K562 (cell line): ENCODE data around the gene CPED1. TPM values are rescaled to one million over a fixed set of nuclear protein-coding genes. Genes with fewer than 3 reads are reported as not detected.

Experiments used
- C11orf30 ChIP-seq: fragments of 450-650 bp; IDR thresholded peaks from 2 replicates; pipeline ENCODE4 v1.6.1; 2016; ENCODE audit warnings: low read depth, mild to moderate bottlenecking
- MAFG ChIP-seq: fragments of 450-650 bp; conservative IDR thresholded peaks from 2 replicates; pipeline ENCODE4 v1.6.1; 2016; ENCODE audit warnings: missing genetic modification characterization, missing compliant biosample characterization
- SIX5 ChIP-seq, 2 experiments: IDR thresholded peaks; 2 replicates each; pipeline ENCODE4 v1.6.1; 2011; ENCODE audit warnings: low read length in 2 of 2, borderline replicate concordance in 1 of 2, low read depth in 1 of 2, mild to moderate bottlenecking in 1 of 2, moderate library complexity in 1 of 2; ENCODE audit not compliant: insufficient read depth in 1 of 2
- TFE3 ChIP-seq: fragments of 450-650 bp; formaldehyde crosslinking; IDR thresholded peaks from 2 replicates; pipeline ENCODE4 v1.4.0; 2020; ENCODE audit warnings: mild to moderate bottlenecking, mixed read lengths
- WHSC1 ChIP-seq: IDR thresholded peaks from one replicate; pipeline ENCODE4 v1.6.1; 2012; ENCODE audit warnings: low read length, control low read depth, inconsistent platforms
- ZNF311 ChIP-seq: fragments of 250-450 bp; sonication (Bioruptor Pico); IDR thresholded peaks from 2 replicates; pipeline ENCODE4 v1.4.0; 2020; ENCODE audit warnings: mild to moderate bottlenecking, moderate library complexity
- ZNF444 ChIP-seq: fragments of 250-450 bp; sonication (Bioruptor Pico); IDR thresholded peaks from 2 replicates; pipeline ENCODE4 v1.4.0; 2020; ENCODE audit warnings: mild to moderate bottlenecking, moderate library complexity
- ZNF449 ChIP-seq: fragments of 250-450 bp; sonication (Bioruptor Pico); IDR thresholded peaks from 2 replicates; pipeline ENCODE4 v1.8.0; 2022; ENCODE audit warnings: moderate library complexity, mild to moderate bottlenecking, inconsistent platforms
- ZNF766 ChIP-seq: fragments of 200-800 bp; sonication (Bioruptor generic); conservative IDR thresholded peaks from 2 replicates; pipeline ENCODE4 v1.6.1; 2016; ENCODE audit warnings: missing genetic modification characterization, missing compliant biosample characterization
- polyA plus RNA-seq, 8 experiments: library from polyadenylated mRNA; depleted of rRNA in 4 of 8; stranded (reverse) in 5 of 8; unstranded in 3 of 8; fragments of >200 nt; fragmentation: Nextera tagmentation in 2 of 8; fragmentation: Illumina TruSeq in 1 of 8; extraction: Ambion mirVana in 2 of 8; extraction: Trizol in 1 of 8; gene quantifications; 2 replicates each; pipeline versions ENCODE4 v1.2.1 to v1.2.3, GENCODE V29; 2011 to 2014; ENCODE audit warnings: inconsistent platforms in 1 of 8, missing spikeins in 1 of 8
- total RNA-seq, 7 experiments: library from RNA; depleted of rRNA in 6 of 7; stranded (reverse); fragments of >200 nt in 6 of 7; fragmentation: Illumina TruSeq in 2 of 7; extraction: Trizol in 2 of 7; gene quantifications; 2 replicates each; pipeline versions ENCODE4 v1.2.1 to v1.2.3, GENCODE V29; 2011 to 2021; ENCODE audit warnings: low replicate concordance in 1 of 7
- TF ChIP-seq, protein P1 (sequence below), 3 experiments: fragments of 200-800 bp in 1 of 3; fragments of 250-450 bp in 1 of 3; fragments of 450-650 bp in 1 of 3; sonication (Bioruptor Pico) in 1 of 3; sonication (Bioruptor generic) in 1 of 3; formaldehyde crosslinking in 1 of 3; IDR thresholded peaks; 2 replicates each; pipeline versions ENCODE4 v1.6.1 to v1.8.0; 2016 to 2022; ENCODE audit warnings: mild to moderate bottlenecking in 2 of 3, missing genetic modification characterization in 2 of 3, missing compliant biosample characterization in 1 of 3, moderate library complexity in 1 of 3
- TF ChIP-seq, protein P2 (sequence below): fragments of 250-450 bp; sonication (Bioruptor Pico); IDR thresholded peaks from 2 replicates; pipeline ENCODE4 v1.4.0; 2020; ENCODE audit warnings: mild to moderate bottlenecking, moderate library complexity

CPED1 gene
- total and polyA plus RNA-seq, 9 of the 15 experiments (the other 6 are each of a cell fraction or from before 2014, with no cell fraction given) = 195 to 393 (median 290) TPM

- TF ChIP-seq, protein P1, sequence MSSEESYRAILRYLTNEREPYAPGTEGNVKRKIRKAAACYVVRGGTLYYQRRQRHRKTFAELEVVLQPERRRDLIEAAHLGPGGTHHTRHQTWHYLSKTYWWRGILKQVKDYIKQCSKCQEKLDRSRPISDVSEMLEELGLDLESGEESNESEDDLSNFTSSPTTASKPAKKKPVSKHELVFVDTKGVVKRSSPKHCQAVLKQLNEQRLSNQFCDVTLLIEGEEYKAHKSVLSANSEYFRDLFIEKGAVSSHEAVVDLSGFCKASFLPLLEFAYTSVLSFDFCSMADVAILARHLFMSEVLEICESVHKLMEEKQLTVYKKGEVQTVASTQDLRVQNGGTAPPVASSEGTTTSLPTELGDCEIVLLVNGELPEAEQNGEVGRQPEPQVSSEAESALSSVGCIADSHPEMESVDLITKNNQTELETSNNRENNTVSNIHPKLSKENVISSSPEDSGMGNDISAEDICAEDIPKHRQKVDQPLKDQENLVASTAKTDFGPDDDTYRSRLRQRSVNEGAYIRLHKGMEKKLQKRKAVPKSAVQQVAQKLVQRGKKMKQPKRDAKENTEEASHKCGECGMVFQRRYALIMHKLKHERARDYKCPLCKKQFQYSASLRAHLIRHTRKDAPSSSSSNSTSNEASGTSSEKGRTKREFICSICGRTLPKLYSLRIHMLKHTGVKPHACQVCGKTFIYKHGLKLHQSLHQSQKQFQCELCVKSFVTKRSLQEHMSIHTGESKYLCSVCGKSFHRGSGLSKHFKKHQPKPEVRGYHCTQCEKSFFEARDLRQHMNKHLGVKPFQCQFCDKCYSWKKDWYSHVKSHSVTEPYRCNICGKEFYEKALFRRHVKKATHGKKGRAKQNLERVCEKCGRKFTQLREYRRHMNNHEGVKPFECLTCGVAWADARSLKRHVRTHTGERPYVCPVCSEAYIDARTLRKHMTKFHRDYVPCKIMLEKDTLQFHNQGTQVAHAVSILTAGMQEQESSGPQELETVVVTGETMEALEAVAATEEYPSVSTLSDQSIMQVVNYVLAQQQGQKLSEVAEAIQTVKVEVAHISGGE (CRISPR knock-in tag; IDR thresholded peaks at IDR 0.05) = 0 out of 6 replicates have a peak, but pooled peaks of 1 of the 3 experiments have one; percentile 25
- TF ChIP-seq ZNF444 (CRISPR knock-in tag) (peak; percentile 30; the same call in 1 of the 2 replicates), TFE3 (peak; percentile 7; the same call in 1 of the 2 replicates), WHSC1 (peak; percentile 85), ZNF311 (CRISPR knock-in tag) (peak; percentile 38; the same call in 1 of the 2 replicates), C11orf30 (peak; percentile 96), MAFG (peak; percentile 94), SIX5 (IDR thresholded peaks at IDR 0.05; ENCODE audit: borderline replicate concordance in 1 of 2, insufficient read depth in 1 of 2, low read depth in 1 of 2, low read length in 2 of 2) (no peak), ZNF766 (CRISPR knock-in tag) (peak; percentile 55; the same call in 1 of the 2 replicates), ZNF449 (CRISPR knock-in tag) (0 out of 2 replicates have a peak, but pooled peaks have one; percentile 47)
- TF ChIP-seq, protein P2, sequence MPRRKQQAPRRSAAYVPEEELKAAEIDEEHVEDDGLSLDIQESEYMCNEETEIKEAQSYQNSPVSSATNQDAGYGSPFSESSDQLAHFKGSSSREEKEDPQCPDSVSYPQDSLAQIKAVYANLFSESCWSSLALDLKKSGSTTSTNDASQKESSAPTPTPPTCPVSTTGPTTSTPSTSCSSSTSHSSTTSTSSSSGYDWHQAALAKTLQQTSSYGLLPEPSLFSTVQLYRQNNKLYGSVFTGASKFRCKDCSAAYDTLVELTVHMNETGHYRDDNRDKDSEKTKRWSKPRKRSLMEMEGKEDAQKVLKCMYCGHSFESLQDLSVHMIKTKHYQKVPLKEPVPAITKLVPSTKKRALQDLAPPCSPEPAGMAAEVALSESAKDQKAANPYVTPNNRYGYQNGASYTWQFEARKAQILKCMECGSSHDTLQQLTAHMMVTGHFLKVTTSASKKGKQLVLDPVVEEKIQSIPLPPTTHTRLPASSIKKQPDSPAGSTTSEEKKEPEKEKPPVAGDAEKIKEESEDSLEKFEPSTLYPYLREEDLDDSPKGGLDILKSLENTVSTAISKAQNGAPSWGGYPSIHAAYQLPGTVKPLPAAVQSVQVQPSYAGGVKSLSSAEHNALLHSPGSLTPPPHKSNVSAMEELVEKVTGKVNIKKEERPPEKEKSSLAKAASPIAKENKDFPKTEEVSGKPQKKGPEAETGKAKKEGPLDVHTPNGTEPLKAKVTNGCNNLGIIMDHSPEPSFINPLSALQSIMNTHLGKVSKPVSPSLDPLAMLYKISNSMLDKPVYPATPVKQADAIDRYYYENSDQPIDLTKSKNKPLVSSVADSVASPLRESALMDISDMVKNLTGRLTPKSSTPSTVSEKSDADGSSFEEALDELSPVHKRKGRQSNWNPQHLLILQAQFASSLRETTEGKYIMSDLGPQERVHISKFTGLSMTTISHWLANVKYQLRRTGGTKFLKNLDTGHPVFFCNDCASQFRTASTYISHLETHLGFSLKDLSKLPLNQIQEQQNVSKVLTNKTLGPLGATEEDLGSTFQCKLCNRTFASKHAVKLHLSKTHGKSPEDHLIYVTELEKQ (CRISPR knock-in tag) = no peak
Measured at GRCh38 chr7:121043314-121044234, 55.1 kb downstream of the CPED1 start (continued).
